ENCODE results near the gene SCAF8.

DNA sequence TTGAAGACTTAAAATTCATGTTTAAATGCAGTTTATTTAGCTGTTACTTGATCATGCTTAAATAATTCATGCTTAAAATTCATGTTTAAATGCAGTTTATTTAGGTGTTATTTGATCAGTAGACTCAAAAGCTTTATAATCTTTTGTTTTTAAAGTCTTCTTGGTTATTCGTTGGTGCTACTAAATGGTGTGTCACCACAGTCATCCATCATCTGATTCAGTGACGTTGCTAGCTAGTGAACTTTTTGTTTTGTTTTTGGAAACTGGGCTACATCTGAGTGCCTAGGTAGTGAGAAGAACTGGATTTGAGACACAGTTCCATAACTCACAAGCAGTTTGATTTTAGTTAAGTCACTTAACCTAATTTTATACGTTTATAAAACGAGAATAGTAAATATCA lies 20.9 kb downstream of the SCAF8 start:
- TF ChIP-seq CTCF (IDR thresholded peaks at IDR 0.05; ENCODE audit: insufficient read depth, low read length, poor library complexity, severe bottlenecking): no peak
- no peak for TF ChIP-seq EZH2phosphoT487 (conservative IDR thresholded peaks at IDR 0.05; ENCODE audit: low read length)

Measured in SU-DHL-6 (cell line).